Keratinocyte (primary cell): ENCODE results near the gene STX8. TPM values are rescaled to one million over a fixed set of nuclear protein-coding genes. Genes with fewer than 3 reads are reported as not detected.

ENCODE experiments used
- DNase-seq: peaks from one replicate; pipeline ENCODE4 v3.0.0-alpha.2; 2011; ENCODE audit warnings: low read depth, missing footprints, low spot score
- FAIRE-seq: peaks from 2 replicates; lab custom pipeline; 2011; peaks lifted over from hg19 to GRCh38; lab: Jason Lieb, UNC
- H2AFZ ChIP-seq: 2 replicates; pipeline ENCODE4 v1.6.0; 2012; ENCODE audit warnings: low read length, control low read depth, inconsistent platforms; ENCODE audit not compliant: control insufficient read depth
- H3K27ac ChIP-seq: 2 replicates; pipeline ENCODE4 v1.5.1; 2011; ENCODE audit warnings: low read length; ENCODE audit not compliant: control insufficient read depth, insufficient read depth
- H3K27me3 ChIP-seq: 3 replicates; pipeline ENCODE4 v1.6.0; 2011; ENCODE audit warnings: low read length; ENCODE audit not compliant: control insufficient read depth, insufficient read depth; ENCODE audit errors: extremely low read depth
- H3K36me3 ChIP-seq, 2 experiments: 2 replicates in 1 of 2; 3 replicates in 1 of 2; pipeline ENCODE4 v1.5.1; 2011; ENCODE audit warnings: low read length in 2 of 2, mild to moderate bottlenecking in 1 of 2; ENCODE audit not compliant: control insufficient read depth in 2 of 2, insufficient read depth in 2 of 2; ENCODE audit errors: extremely low read depth in 1 of 2
- H3K4me1 ChIP-seq: 3 replicates; pipeline ENCODE4 v1.5.1; 2011; ENCODE audit warnings: low read length; ENCODE audit not compliant: control insufficient read depth, insufficient read depth; ENCODE audit errors: extremely low read depth
- H3K4me2 ChIP-seq: 3 replicates; pipeline ENCODE4 v1.6.0; 2011; ENCODE audit warnings: low read depth, low read length; ENCODE audit not compliant: control insufficient read depth, insufficient read depth; ENCODE audit errors: extremely low read depth
- H3K4me3 ChIP-seq, 3 experiments: fragments of 200-600 bp in 1 of 3; sonication (generic) in 1 of 3; 2 replicates in 2 of 3; 3 replicates in 1 of 3; pipeline ENCODE4 v1.5.1; 2011 to 2016; ENCODE audit warnings: low read length in 3 of 3, mild to moderate bottlenecking in 3 of 3, control low read depth in 2 of 3, inconsistent platforms in 1 of 3, low read depth in 1 of 3, mixed read lengths in 1 of 3, mixed run types in 1 of 3, moderate library complexity in 1 of 3; ENCODE audit not compliant: control insufficient read depth in 2 of 3, insufficient read depth in 2 of 3; ENCODE audit errors: extremely low read depth in 1 of 3
- H3K79me2 ChIP-seq: 2 replicates; pipeline ENCODE4 v1.6.0; 2012; ENCODE audit warnings: low read length; ENCODE audit not compliant: control insufficient read depth, insufficient read depth
- H3K9ac ChIP-seq: 3 replicates; pipeline ENCODE4 v1.6.0; 2011; ENCODE audit warnings: low read length; ENCODE audit not compliant: control insufficient read depth, insufficient read depth; ENCODE audit errors: extremely low read depth
- H3K9me1 ChIP-seq: 3 replicates; pipeline ENCODE4 v1.6.0; 2011; ENCODE audit warnings: low read length; ENCODE audit not compliant: control insufficient read depth, insufficient read depth; ENCODE audit errors: extremely low read depth
- H3K9me3 ChIP-seq: 2 replicates; pipeline ENCODE4 v1.5.1; 2012; ENCODE audit warnings: low read depth, low read length; ENCODE audit not compliant: control insufficient read depth
- H4K20me1 ChIP-seq: 3 replicates; pipeline ENCODE4 v1.6.0; 2011; ENCODE audit warnings: low read length; ENCODE audit not compliant: control insufficient read depth, insufficient read depth; ENCODE audit errors: extremely low read depth
- CTCF ChIP-seq, 3 experiments: IDR thresholded peaks in 1 of 3; conservative IDR thresholded peaks in 1 of 3; optimal IDR thresholded peaks in 1 of 3; 2 replicates in 2 of 3; 3 replicates in 1 of 3; pipeline versions ENCODE3 to v1.5.1; 2011; ENCODE audit warnings: low read length in 3 of 3, mild to moderate bottlenecking in 3 of 3, moderate library complexity in 2 of 3, control low read depth in 1 of 3, inconsistent platforms in 1 of 3; ENCODE audit not compliant: insufficient read depth in 2 of 3; ENCODE audit errors: extremely low read depth in 1 of 3
- EZH2 ChIP-seq: IDR thresholded peaks from one replicate; pipeline ENCODE4 v1.6.1; 2012; ENCODE audit warnings: inconsistent platforms, mild to moderate bottlenecking, low read length, moderate library complexity
- dilution Hi-C: fragments of 300-500 bp; cut with MboI; formaldehyde crosslinking; loops from one replicate; pipeline ENCODE4 v1.7.0; 2020; ENCODE audit warnings: low sequenced_read_pairs; ENCODE audit not compliant: extremely low pct_ligation_motif_present
- polyA plus RNA-seq, 5 experiments: library from polyadenylated mRNA; depleted of rRNA in 3 of 5; stranded (reverse) in 3 of 5; stranded (forward) in 1 of 5; unstranded in 1 of 5; fragments of >200 nt; gene quantifications; 1 replicate in 1 of 5; 2 replicates in 3 of 5; 3 replicates in 1 of 5; pipeline versions ENCODE4 v1.2.1 to v1.2.3, GENCODE V29; 2011 to 2012; ENCODE audit warnings: missing spikeins in 2 of 5, low read depth in 1 of 5, low replicate concordance in 1 of 5

The STX8 gene
- polyA plus RNA-seq, 1 donor (not counting 4 experiments of a cell fraction or from before 2014, with no cell fraction given): 90.3 TPM

DNA sequence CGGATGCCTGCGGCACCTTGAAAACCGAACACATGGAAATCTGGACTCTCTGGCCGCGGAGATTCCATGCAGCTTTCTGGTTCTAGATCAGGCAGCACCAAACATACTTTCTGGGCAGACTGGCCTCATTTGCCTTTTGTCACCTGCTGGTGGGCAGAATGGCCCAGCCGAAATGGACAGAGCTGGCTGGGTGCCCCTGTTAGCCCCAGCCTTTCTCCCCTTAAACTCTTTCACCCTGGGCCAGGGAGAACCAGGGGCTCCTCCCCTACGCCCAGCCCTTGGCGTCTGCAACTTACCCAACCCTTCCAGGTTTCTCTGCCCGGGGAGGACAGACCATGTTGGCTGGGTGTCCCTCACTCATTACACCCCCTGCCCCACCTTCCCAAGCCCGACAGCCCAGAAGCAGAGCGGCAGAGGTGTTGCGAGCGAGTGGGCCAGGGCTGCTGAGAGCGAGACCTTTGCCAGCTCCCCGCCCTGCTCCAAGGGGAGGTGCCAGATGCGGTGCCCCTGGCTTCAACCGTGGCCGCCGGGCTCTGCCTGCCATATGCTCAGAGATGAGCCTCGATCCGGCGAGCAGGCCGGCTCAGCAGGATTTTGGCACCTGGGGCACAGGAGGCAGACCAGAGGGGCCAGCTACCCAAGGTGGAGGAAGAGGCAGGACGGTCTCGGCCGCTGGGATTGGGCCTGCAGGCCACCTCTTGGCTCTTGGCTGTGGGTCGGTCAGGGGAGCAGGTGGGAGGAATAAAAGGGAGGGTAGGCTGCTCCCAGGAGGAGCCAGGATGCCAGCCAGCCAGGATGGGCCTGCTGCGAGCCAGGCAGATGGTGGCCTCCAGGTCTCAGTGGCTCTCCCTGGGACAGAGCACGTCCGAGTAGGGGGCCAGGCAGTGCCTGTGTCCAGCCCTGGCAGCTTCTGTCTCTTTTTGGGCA lies 363.0 kb downstream of the STX8 start:
- no peak for FAIRE-seq
- H3K9ac ChIP-seq: no peak overlapping the region
- no peak for TF ChIP-seq CTCF (optimal IDR thresholded peaks at IDR 0.05 in 1 of 3, IDR thresholded peaks at IDR 0.05 in 1 of 3, conservative IDR thresholded peaks at IDR 0.05 in 1 of 3; ENCODE audit: extremely low read depth in 1 of 3, insufficient read depth in 2 of 3, low read length in 3 of 3)
- TF ChIP-seq EZH2: no peak
- H3K27ac ChIP-seq: no peak overlapping the region
- dilution Hi-C loops: no loop called here
- H2AFZ ChIP-seq: no peak overlapping the region
- no peak for DNase-seq
- H3K4me1 ChIP-seq: no peaks in the 10 kb centered on the region
- H3K9me3 ChIP-seq: peaks cover 2% of the 10 kb centered on the region
- no peaks in the 10 kb centered on the region for H3K9me1 ChIP-seq
- no peaks in the 10 kb centered on the region for H3K79me2 ChIP-seq
- H3K4me2 ChIP-seq: no peak overlapping the region
- no peaks in the 10 kb centered on the region for H3K36me3 ChIP-seq
- no peaks in the 10 kb centered on the region for H4K20me1 ChIP-seq
- H3K27me3 ChIP-seq: no peaks in the 10 kb centered on the region
- no peak overlapping the region for H3K4me3 ChIP-seq

DNA sequence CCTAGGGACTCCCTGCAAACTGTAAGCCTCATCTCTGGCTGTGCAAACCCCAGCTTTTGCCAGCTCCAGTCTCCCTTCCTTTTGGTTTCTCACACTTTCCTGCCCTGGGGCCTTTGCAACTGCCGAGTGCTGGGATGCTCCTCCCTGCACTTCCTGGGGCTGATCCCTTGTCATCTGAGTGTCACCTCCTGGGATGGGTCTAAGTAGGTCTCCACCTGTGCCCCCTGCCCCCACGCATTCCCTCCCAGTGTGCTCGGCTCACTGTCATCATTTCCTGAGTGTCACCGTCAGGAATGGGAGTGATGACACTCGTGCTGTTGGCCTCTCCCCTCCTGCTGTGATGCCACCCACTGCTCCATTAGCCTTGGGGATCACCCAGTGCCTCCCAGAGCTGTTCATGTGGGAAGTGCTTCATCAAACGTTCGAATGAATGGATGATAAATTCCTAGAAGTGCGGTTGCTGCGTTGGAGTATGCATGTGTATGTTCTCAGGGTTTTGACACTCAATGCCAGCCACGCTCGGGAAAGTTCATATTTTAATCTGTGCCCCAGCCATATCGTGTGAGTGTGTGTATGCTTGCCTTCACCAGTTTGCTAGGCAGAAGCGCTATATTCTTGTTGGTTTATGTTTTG lies 364.4 kb downstream of the STX8 start:
- H3K27me3 ChIP-seq: no peaks in the 10 kb centered on the region
- peaks cover 2% of the 10 kb centered on the region for H3K9me3 ChIP-seq
- dilution Hi-C loops: no loop called here
- H3K4me3 ChIP-seq: no peak overlapping the region
- DNase-seq (no peak), FAIRE-seq (no peak)
- H3K36me3 ChIP-seq: no peaks in the 10 kb centered on the region
- H2AFZ ChIP-seq: no peak overlapping the region
- H3K79me2 ChIP-seq: no peaks in the 10 kb centered on the region
- no peaks in the 10 kb centered on the region for H4K20me1 ChIP-seq
- H3K9ac ChIP-seq: no peak overlapping the region
- TF ChIP-seq EZH2 (no peak), CTCF (optimal IDR thresholded peaks at IDR 0.05 in 1 of 3, IDR thresholded peaks at IDR 0.05 in 1 of 3, conservative IDR thresholded peaks at IDR 0.05 in 1 of 3; ENCODE audit: extremely low read depth in 1 of 3, insufficient read depth in 2 of 3, low read length in 3 of 3) (no peak)
- no peaks in the 10 kb centered on the region for H3K4me1 ChIP-seq
- no peak overlapping the region for H3K4me2 ChIP-seq
- H3K27ac ChIP-seq: no peak overlapping the region
- no peaks in the 10 kb centered on the region for H3K9me1 ChIP-seq
